A172 (cell line): Measurements from ENCODE around the gene SLC2A3. TPM values are rescaled to one million over a fixed set of nuclear protein-coding genes. Genes with fewer than 3 reads are reported as not detected.

Source experiments
- total RNA-seq: library from RNA; depleted of rRNA; stranded (reverse); fragments of >200 nt; shearing (Covaris generic); gene quantifications from 2 replicates; pipeline ENCODE4 v1.2.3, GENCODE V29; 2014; rRNA removed

The SLC2A3 gene
- total RNA-seq, 1 experiment from 2014 or later = 17.0 TPM

Other genes starting within 250 kb of the SLC2A3 start
- not detected in 2 replicates for gene GDF3, start 240.4 kb downstream of the SLC2A3 start, total RNA-seq
- not detected in 2 replicates for gene DPPA3, start 224.8 kb downstream of the SLC2A3 start, total RNA-seq
- not detected in 2 replicates for gene CLEC4C, start 188.8 kb downstream of the SLC2A3 start, total RNA-seq
- gene NANOGNB, start 171.0 kb downstream of the SLC2A3 start, total RNA-seq = not detected in 2 replicates
- not detected in 2 replicates for gene NANOG, start 146.8 kb downstream of the SLC2A3 start, total RNA-seq
- 0.12 TPM in 1 of 2 replicates, not detected in the other for gene SLC2A14, start 63.3 kb downstream of the SLC2A3 start, total RNA-seq
- gene FOXJ2, start 96.5 kb upstream of the SLC2A3 start, total RNA-seq = 3.9 and 4.5 TPM in 2 replicates
- gene C3AR1, start 130.2 kb upstream of the SLC2A3 start, total RNA-seq = 0.10 and 0.12 TPM in 2 replicates
- gene NECAP1, start 146.1 kb upstream of the SLC2A3 start, total RNA-seq = 18.0 and 20.1 TPM in 2 replicates
- 6.4 TPM in 1 of 2 replicates, not detected in the other for gene CLEC4A, start 187.4 kb upstream of the SLC2A3 start, total RNA-seq
- gene ZNF705A, start 220.8 kb upstream of the SLC2A3 start, total RNA-seq = not detected in 2 replicates